AG09309 (cell line): ENCODE measurements around the gene LRRC8D.

Source experiments
- DNase-seq: peaks from one replicate; pipeline ENCODE4 v3.0.0-alpha.2; 2010; ENCODE audit warnings: low read depth
- H3K4me3 ChIP-seq: 2 replicates; pipeline ENCODE4 v1.5.1; 2011; ENCODE audit warnings: mild to moderate bottlenecking, low read depth, low read length, moderate library complexity; ENCODE audit not compliant: control insufficient read depth
- CTCF ChIP-seq: IDR thresholded peaks from 2 replicates; pipeline ENCODE4 v1.5.1; 2011; ENCODE audit warnings: mild to moderate bottlenecking, low read depth, low read length, inconsistent platforms; ENCODE audit not compliant: insufficient read depth, control insufficient read depth; ENCODE audit errors: missing control alignments

The LRRC8D gene

GRCh38 chr1:89839516-89839915 lies 18.7 kb downstream of the LRRC8D start:
- no peak for TF ChIP-seq CTCF

DNA sequence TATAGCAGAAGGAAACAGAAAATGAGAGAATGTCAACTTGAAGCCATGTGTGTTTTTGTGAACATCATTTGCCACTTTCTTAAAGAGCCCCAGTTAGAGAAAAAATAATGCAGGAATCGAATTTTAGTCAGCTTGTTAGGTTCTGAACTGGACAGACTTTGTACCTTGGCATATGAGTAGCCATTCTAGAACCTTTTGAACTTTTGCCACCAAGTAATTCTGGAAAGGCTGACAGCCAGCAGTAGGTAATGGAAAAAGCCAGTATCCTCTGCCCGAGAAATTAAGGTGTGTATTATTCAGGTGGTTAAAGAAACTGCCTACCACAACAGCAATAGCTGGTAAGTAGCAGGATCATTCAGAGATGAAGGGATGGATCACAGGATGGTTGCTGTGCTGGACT lies 20.7 kb downstream of the LRRC8D start:
- DNase-seq, result no peak
- H3K4me3 ChIP-seq, result no peak overlapping the region
- no peak for TF ChIP-seq CTCF

More at GRCh38 chr1:89839516-89839915, 18.7 kb downstream of the LRRC8D start:
- DNase-seq, result no peak
- no peak overlapping the region for H3K4me3 ChIP-seq

- DNase-seq, result no peak
- TF ChIP-seq CTCF, result no peak
- peak overlapping the region; percentile 66 for H3K4me3 ChIP-seq
Observed at GRCh38 chr1:89842567-89843272, 21.9 kb downstream of the LRRC8D start.

DNA sequence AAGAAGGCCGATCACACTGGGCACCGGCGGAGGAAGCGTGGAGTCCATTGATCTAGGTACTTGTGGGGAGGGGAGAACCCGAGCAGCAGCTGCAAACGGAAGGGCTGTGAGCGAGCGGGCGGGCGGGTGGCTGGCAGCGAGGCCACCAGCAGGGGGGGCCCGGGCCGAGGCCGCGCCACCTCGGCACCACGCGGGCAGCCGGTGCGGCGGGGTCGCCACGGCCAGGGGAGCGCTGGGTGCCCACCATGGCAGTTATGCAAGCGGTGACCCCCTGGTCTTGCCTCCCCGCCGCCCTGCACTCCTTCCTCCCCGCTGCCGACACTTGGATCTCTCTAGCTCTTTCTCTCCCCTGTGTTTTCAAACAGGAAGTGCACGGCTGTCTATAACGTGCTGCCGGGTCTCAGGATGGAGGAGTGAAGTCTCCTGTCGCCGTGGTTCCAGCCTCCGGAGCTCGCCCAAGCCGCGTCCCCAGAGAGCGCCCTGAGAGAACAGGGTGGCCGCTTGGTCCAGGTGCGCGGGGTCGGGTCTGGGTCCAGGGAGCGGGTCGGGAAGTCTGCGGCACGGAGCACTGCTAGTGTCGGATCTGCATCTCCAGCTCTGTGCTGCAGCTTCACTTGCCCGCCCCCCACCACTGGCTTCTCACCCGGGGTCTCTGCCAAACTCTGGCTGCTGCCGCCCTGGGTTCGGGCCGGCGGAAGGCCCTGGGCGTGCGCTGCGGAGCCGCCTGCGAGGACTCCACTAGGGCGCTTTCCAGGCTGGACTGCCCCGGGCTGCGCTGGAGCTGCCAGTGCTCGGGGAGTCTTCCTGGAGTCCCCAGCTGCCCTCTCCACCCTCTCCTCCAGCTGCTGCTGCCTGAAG lies 22.7 kb downstream of the LRRC8D start:
- DNase-seq, result no peak
- peak; percentile 47 for TF ChIP-seq CTCF
- H3K4me3 ChIP-seq, result peak overlapping the region; percentile 66

DNA sequence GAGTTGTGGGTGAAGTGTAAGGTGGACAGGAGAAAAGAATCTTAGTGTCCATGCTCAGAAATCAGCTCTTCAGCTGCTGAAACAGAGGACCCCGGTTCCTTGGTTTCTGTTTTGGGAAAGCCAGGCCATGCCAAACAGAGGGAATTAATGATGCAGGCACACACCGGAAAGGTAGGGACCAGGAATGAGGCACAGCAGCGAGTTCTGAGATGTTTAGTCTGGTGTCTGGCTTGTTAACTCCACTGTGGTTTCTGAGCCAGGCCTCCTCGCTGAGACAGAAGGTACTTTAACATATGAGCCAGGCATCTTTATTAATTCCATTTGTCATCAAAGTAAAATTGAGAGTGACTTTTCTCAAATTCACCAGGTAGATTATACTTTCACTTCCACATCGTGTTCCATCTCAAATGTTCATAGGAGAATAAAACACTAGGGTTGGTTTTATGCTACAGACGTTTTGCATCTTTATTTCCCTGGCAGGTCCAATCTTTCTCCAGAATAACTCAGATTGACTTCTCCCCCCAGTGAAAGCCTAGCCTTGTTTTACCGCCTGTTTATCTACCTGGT lies 23.5 kb downstream of the LRRC8D start:
- no peak for DNase-seq
- peak overlapping the region; percentile 66 for H3K4me3 ChIP-seq
- TF ChIP-seq CTCF, result no peak

DNA sequence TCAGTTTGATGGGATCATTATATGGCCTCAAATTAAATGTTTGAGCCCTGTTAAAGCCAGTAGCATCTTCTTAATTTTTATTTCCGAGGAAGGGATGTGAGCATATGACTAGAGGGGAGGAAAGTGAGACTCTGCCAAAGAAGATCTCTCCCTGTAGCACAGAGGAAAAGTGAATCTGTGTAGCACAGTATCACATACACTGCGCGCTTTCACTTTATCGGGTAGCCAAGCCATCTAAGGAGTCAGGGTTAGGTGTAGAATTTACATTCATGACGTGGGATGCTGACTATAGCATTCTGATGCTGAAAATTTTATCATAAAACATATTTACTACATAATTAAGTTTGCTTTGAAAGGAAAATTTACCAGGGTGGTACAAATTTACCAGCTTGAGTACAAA lies 24.0 kb downstream of the LRRC8D start:
- no peak overlapping the region for H3K4me3 ChIP-seq
- DNase-seq, result no peak
- no peak for TF ChIP-seq CTCF
